ENCODE results near the gene HAVCR2. TPM values are rescaled to one million over a fixed set of nuclear protein-coding genes. Genes with fewer than 3 reads are reported as not detected.
"Not testable (repeated sequence)": the region's sequence is repeated elsewhere in the genome, so short reads cannot be mapped to it uniquely, and the experiment has no call there.

HAVCR2 gene
- total and polyA plus RNA-seq, 2 donors from 2014 or later, result 14.6 to 17.5 TPM

DNA sequence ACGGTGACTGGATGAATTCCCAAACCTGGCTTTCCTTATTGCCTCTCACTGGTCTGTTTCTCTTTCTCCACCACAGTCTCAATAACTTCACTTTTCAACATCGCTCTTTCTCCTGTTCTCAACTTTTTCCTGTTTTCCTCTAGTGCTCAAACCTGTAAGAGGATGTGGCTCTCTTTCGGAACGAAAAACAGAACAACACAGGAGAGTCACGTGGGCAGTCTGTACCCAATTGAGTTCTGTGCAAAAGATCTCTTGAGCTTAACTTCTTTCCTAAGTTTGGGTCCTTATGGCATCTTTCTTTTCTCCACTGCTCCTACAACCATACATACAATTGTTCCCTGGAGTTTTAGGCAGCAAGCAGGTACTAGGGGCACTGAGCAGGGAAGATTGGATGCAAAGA is 58.8 kb downstream of the HAVCR2 start:
- Histone ChIP-seq H3K27me3 (ENCODE audit: control insufficient read depth, insufficient read depth, low read length) (no peaks in the 10 kb centered on the region), H3K9me3 (ENCODE audit: control insufficient read depth in 2 of 3, insufficient read depth in 1 of 3, low read length in 3 of 3) (no peaks in the 10 kb centered on the region), H3K4me3 (ENCODE audit: low read length in 3 of 3) (no peak overlapping the region), H3K36me3 (ENCODE audit: control insufficient read depth in 2 of 3, insufficient read depth in 3 of 3, low read length in 3 of 3) (no peaks in the 10 kb centered on the region), H3K27ac (ENCODE audit: low read depth in 2 of 2, low read length in 2 of 2) (peak overlapping the region; percentile 14 to 47), H3K9ac (ENCODE audit: low read length in 3 of 3) (no peak overlapping the region), H3K4me1 (ENCODE audit: control insufficient read depth in 2 of 3, insufficient read depth in 2 of 3, low read depth in 1 of 3, low read length in 3 of 3) (peaks cover 0 to 19% (median 3%) of the 10 kb centered on the region in 3 donors)
- DNase-seq, result no peak
- TF ChIP-seq, protein P1, sequence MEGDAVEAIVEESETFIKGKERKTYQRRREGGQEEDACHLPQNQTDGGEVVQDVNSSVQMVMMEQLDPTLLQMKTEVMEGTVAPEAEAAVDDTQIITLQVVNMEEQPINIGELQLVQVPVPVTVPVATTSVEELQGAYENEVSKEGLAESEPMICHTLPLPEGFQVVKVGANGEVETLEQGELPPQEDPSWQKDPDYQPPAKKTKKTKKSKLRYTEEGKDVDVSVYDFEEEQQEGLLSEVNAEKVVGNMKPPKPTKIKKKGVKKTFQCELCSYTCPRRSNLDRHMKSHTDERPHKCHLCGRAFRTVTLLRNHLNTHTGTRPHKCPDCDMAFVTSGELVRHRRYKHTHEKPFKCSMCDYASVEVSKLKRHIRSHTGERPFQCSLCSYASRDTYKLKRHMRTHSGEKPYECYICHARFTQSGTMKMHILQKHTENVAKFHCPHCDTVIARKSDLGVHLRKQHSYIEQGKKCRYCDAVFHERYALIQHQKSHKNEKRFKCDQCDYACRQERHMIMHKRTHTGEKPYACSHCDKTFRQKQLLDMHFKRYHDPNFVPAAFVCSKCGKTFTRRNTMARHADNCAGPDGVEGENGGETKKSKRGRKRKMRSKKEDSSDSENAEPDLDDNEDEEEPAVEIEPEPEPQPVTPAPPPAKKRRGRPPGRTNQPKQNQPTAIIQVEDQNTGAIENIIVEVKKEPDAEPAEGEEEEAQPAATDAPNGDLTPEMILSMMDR (IDR thresholded peaks at IDR 0.05; ENCODE audit: borderline replicate concordance, extremely low read depth, insufficient read depth), result no peak
- intact Hi-C loops (cut with DNase I), result no loop called here
- no peak for FAIRE-seq

DNA sequence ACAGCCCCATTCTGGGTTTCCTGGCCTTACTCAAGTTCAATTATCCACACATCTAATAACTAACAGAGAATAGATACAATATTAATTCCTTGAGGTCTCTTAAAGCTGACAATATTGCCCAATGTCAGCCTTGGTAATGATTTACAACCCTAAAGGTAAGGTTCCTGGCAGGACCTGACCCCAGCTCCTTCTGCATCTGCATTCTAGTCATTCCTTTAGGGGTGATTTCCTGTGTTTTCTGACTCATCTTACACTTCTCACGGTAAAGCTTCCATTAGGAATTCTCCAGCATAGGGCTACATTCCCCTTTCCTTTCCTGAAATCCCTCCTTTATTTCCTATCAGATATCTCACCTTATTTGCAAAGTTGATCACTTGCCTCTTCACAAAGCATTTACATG is 59.2 kb downstream of the HAVCR2 start:
- Histone ChIP-seq H3K4me3 (ENCODE audit: low read length in 3 of 3) (no peak overlapping the region), H3K4me1 (ENCODE audit: control insufficient read depth in 2 of 3, insufficient read depth in 2 of 3, low read depth in 1 of 3, low read length in 3 of 3) (peaks cover 0 to 19% (median 3%) of the 10 kb centered on the region in 3 donors), H3K36me3 (ENCODE audit: control insufficient read depth in 2 of 3, insufficient read depth in 3 of 3, low read length in 3 of 3) (no peaks in the 10 kb centered on the region), H3K27ac (ENCODE audit: low read depth in 2 of 2, low read length in 2 of 2) (peak overlapping the region; percentile 14 to 47), H3K27me3 (ENCODE audit: control insufficient read depth, insufficient read depth, low read length) (no peaks in the 10 kb centered on the region), H3K9me3 (ENCODE audit: control insufficient read depth in 2 of 3, insufficient read depth in 1 of 3, low read length in 3 of 3) (no peaks in the 10 kb centered on the region), H3K9ac (ENCODE audit: low read length in 3 of 3) (no peak overlapping the region)
- FAIRE-seq (no peak), DNase-seq (peak in 1 of 5 donors; percentile 27)
- TF ChIP-seq, protein P1 (IDR thresholded peaks at IDR 0.05; ENCODE audit: borderline replicate concordance, extremely low read depth, insufficient read depth), result no peak
- intact Hi-C loops (cut with DNase I), result no loop called here

DNA sequence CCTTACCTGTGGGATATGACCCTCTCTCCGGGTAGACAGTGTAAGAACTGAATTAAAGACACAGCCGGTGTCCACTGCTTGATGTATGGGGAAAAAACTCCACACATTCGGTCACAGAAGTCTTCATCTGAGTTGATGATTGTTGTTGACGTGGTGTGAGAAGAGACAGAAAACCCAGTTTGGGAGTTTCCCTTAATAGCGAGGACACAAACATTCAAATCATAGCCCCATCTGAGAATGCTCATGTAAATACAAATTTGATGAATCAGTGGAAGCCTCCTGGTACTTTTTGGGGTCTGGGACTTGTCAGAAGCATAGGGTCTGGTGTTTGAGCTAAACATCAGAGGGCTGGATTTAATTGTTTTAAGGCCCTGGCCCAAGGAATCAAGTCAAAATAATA is 60.9 kb downstream of the HAVCR2 start:
- FAIRE-seq (no peak), DNase-seq (no peak)
- H3K9ac ChIP-seq (ENCODE audit: low read length in 3 of 3), result no peak overlapping the region
- TF ChIP-seq, protein P1 (IDR thresholded peaks at IDR 0.05; ENCODE audit: borderline replicate concordance, extremely low read depth, insufficient read depth), result no peak
- no peaks in the 10 kb centered on the region for H3K36me3 ChIP-seq (ENCODE audit: control insufficient read depth in 2 of 3, insufficient read depth in 3 of 3, low read length in 3 of 3)
- no peak overlapping the region for H3K4me3 ChIP-seq (ENCODE audit: low read length in 3 of 3)
- intact Hi-C loops (cut with DNase I), result no loop called here
- peaks cover 0 to 19% (median 3%) of the 10 kb centered on the region in 3 donors for H3K4me1 ChIP-seq (ENCODE audit: control insufficient read depth in 2 of 3, insufficient read depth in 2 of 3, low read depth in 1 of 3, low read length in 3 of 3)
- no peaks in the 10 kb centered on the region for H3K27me3 ChIP-seq (ENCODE audit: control insufficient read depth, insufficient read depth, low read length)
- no peaks in the 10 kb centered on the region for H3K9me3 ChIP-seq (ENCODE audit: control insufficient read depth in 2 of 3, insufficient read depth in 1 of 3, low read length in 3 of 3)
- peak overlapping the region in 1 of 2 donors; percentile 23 for H3K27ac ChIP-seq (ENCODE audit: low read depth in 2 of 2, low read length in 2 of 2)

DNA sequence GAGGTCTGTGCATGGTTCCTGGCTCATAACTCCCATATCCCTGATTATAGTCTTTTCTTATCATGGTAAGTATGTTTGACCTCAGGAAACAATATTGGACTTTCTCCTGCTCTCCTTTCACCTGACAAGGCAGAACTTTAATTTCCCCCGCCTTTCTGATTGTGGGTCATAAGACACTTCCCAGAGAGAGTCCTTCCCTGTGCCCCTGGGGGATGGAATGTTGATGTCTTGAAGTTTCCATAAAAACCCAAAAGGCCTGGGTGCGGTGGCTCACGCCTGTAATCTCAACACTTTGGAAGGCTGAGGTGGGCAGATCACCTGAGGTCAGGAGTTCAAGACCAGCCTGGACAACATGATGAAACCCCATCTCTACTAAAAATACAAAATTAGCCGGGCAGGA is 61.8 kb downstream of the HAVCR2 start:
- H3K9me3 ChIP-seq (ENCODE audit: control insufficient read depth in 2 of 3, insufficient read depth in 1 of 3, low read length in 3 of 3); H3K9ac ChIP-seq (ENCODE audit: low read length in 3 of 3); H3K27me3 ChIP-seq (ENCODE audit: control insufficient read depth, insufficient read depth, low read length); H3K4me3 ChIP-seq (ENCODE audit: low read length in 3 of 3); H3K36me3 ChIP-seq (ENCODE audit: control insufficient read depth in 2 of 3, insufficient read depth in 3 of 3, low read length in 3 of 3); FAIRE-seq; DNase-seq; intact Hi-C loops (cut with DNase I): not testable (repeated sequence)
- Histone ChIP-seq H3K27ac (ENCODE audit: low read depth in 2 of 2, low read length in 2 of 2) (peak overlapping the region in 1 of 2 donors; percentile 86), H3K4me1 (ENCODE audit: control insufficient read depth in 2 of 3, insufficient read depth in 2 of 3, low read depth in 1 of 3, low read length in 3 of 3) (peaks cover 0 to 19% (median 3%) of the 10 kb centered on the region in 3 donors)

Data from kidney (tissue), 14 donors.